Effector memory CD4-positive, alpha-beta T cell (primary cell): Measurements from ENCODE around the gene TMEM131.

ENCODE experiments used
- DNase-seq, 3 donors: peaks; one replicate each; pipeline ENCODE4 v3.0.0-alpha.2; 2020
- H3K27ac ChIP-seq: 2 replicates; pipeline ENCODE4 v1.7.0; 2013; ENCODE audit warnings: mild to moderate bottlenecking, low read length, moderate library complexity; ENCODE audit not compliant: insufficient read depth, poor library complexity, severe bottlenecking
- H3K27me3 ChIP-seq: replicated peaks from 2 replicates; pipeline ENCODE4 v1.7.0; 2013; ENCODE audit warnings: mild to moderate bottlenecking, low read length; ENCODE audit not compliant: insufficient read depth, control insufficient read depth, poor library complexity, severe bottlenecking
- H3K36me3 ChIP-seq: 2 replicates; pipeline ENCODE4 v1.7.0; 2013; ENCODE audit warnings: mild to moderate bottlenecking, low read length, moderate library complexity; ENCODE audit not compliant: control insufficient read depth, insufficient read depth
- H3K4me1 ChIP-seq: 2 replicates; pipeline ENCODE4 v1.7.0; 2013; ENCODE audit warnings: low read length, mild to moderate bottlenecking; ENCODE audit not compliant: control insufficient read depth, insufficient read depth, poor library complexity, severe bottlenecking
- H3K4me3 ChIP-seq: 2 replicates; pipeline ENCODE4 v1.7.0; 2013; ENCODE audit warnings: low read length, low read depth, mild to moderate bottlenecking; ENCODE audit not compliant: insufficient read depth, poor library complexity, severe bottlenecking
- H3K9me3 ChIP-seq: 2 replicates; pipeline ENCODE4 v1.7.0; 2013; ENCODE audit warnings: mild to moderate bottlenecking, low read length, moderate library complexity; ENCODE audit not compliant: control insufficient read depth

The TMEM131 gene

GRCh38 chr2:97801028-97801427, 194.7 kb downstream of the TMEM131 start:
- peaks cover 38% of the 10 kb centered on the region for H3K36me3 ChIP-seq
- DNase-seq = no peak
- H3K9me3 ChIP-seq = no peaks in the 10 kb centered on the region
- no peak overlapping the region for H3K27ac ChIP-seq
- H3K4me1 ChIP-seq = no peaks in the 10 kb centered on the region
- H3K27me3 ChIP-seq = no peaks in the 10 kb centered on the region
- no peak overlapping the region for H3K4me3 ChIP-seq

- Histone ChIP-seq H3K27ac (no peak overlapping the region), H3K27me3 (no peaks in the 10 kb centered on the region), H3K4me1 (no peaks in the 10 kb centered on the region), H3K4me3 (no peak overlapping the region), H3K36me3 (peaks cover 27% of the 10 kb centered on the region), H3K9me3 (no peaks in the 10 kb centered on the region)
- DNase-seq = no peak
Measured at GRCh38 chr2:97798416-97798815, 197.3 kb downstream of the TMEM131 start.

GRCh38 chr2:97797355-97797754, 198.4 kb downstream of the TMEM131 start:
- Histone ChIP-seq H3K4me1 (no peaks in the 10 kb centered on the region), H3K36me3 (peaks cover 22% of the 10 kb centered on the region), H3K27ac (no peak overlapping the region), H3K4me3 (no peak overlapping the region), H3K27me3 (no peaks in the 10 kb centered on the region), H3K9me3 (no peaks in the 10 kb centered on the region)
- no peak for DNase-seq

- Histone ChIP-seq H3K9me3 (no peaks in the 10 kb centered on the region), H3K27ac (no peak overlapping the region), H3K27me3 (no peaks in the 10 kb centered on the region), H3K4me1 (no peaks in the 10 kb centered on the region), H3K36me3 (peaks cover 18% of the 10 kb centered on the region), H3K4me3 (no peak overlapping the region)
- no peak for DNase-seq
Measured at GRCh38 chr2:97796465-97797126, 199.2 kb downstream of the TMEM131 start.

- DNase-seq = no peak
- Histone ChIP-seq H3K36me3 (peaks cover 8% of the 10 kb centered on the region), H3K4me1 (no peaks in the 10 kb centered on the region), H3K9me3 (no peaks in the 10 kb centered on the region), H3K4me3 (no peak overlapping the region), H3K27ac (no peak overlapping the region), H3K27me3 (no peaks in the 10 kb centered on the region)
Measured at GRCh38 chr2:97792416-97792815, 203.3 kb downstream of the TMEM131 start.

GRCh38 chr2:97788986-97789644, 206.6 kb downstream of the TMEM131 start:
- no peak for DNase-seq
- H3K4me1 ChIP-seq = no peaks in the 10 kb centered on the region
- H3K36me3 ChIP-seq = peaks cover 11% of the 10 kb centered on the region
- no peak overlapping the region for H3K27ac ChIP-seq
- no peaks in the 10 kb centered on the region for H3K27me3 ChIP-seq
- no peak overlapping the region for H3K4me3 ChIP-seq
- no peaks in the 10 kb centered on the region for H3K9me3 ChIP-seq

GRCh38 chr2:97785818-97786217, 209.9 kb downstream of the TMEM131 start:
- H3K27me3 ChIP-seq = no peaks in the 10 kb centered on the region
- DNase-seq = no peak
- no peaks in the 10 kb centered on the region for H3K9me3 ChIP-seq
- H3K27ac ChIP-seq = no peak overlapping the region
- no peak overlapping the region for H3K4me3 ChIP-seq
- no peaks in the 10 kb centered on the region for H3K4me1 ChIP-seq
- peaks cover 7% of the 10 kb centered on the region for H3K36me3 ChIP-seq

- no peak for DNase-seq
- Histone ChIP-seq H3K36me3 (peaks cover 7% of the 10 kb centered on the region), H3K27ac (no peak overlapping the region), H3K4me1 (no peaks in the 10 kb centered on the region), H3K4me3 (no peak overlapping the region), H3K9me3 (no peaks in the 10 kb centered on the region), H3K27me3 (no peaks in the 10 kb centered on the region)
Measured at GRCh38 chr2:97784953-97785352, 210.8 kb downstream of the TMEM131 start.

GRCh38 chr2:97781981-97782380, 213.8 kb downstream of the TMEM131 start:
- peaks cover 4% of the 10 kb centered on the region for H3K36me3 ChIP-seq
- H3K4me1 ChIP-seq = no peaks in the 10 kb centered on the region
- no peaks in the 10 kb centered on the region for H3K9me3 ChIP-seq
- no peaks in the 10 kb centered on the region for H3K27me3 ChIP-seq
- H3K27ac ChIP-seq = no peak overlapping the region
- DNase-seq = no peak
- no peak overlapping the region for H3K4me3 ChIP-seq

GRCh38 chr2:97779141-97779540, 216.6 kb downstream of the TMEM131 start:
- H3K27me3 ChIP-seq = no peaks in the 10 kb centered on the region
- no peaks in the 10 kb centered on the region for H3K9me3 ChIP-seq
- H3K4me3 ChIP-seq = no peak overlapping the region
- H3K4me1 ChIP-seq = no peaks in the 10 kb centered on the region
- H3K27ac ChIP-seq = no peak overlapping the region
- H3K36me3 ChIP-seq = peaks cover 14% of the 10 kb centered on the region
- DNase-seq = no peak
